Astrocyte (in vitro differentiated cells and primary cell): ENCODE measurements around the gene SPSB1.

Experiments used
- EZH2 ChIP-seq: IDR thresholded peaks from 2 replicates; pipeline ENCODE4 v1.6.1; 2012; ENCODE audit warnings: mild to moderate bottlenecking, low read length, inconsistent platforms; ENCODE audit not compliant: insufficient read depth
- TF ChIP-seq, protein P1 (sequence below): IDR thresholded peaks from 2 replicates; pipeline ENCODE4 v1.5.1; 2011; ENCODE audit warnings: low read depth, mild to moderate bottlenecking, inconsistent platforms, low read length, moderate library complexity; ENCODE audit not compliant: insufficient read depth

- no peak for TF ChIP-seq EZH2
- TF ChIP-seq, protein P1, sequence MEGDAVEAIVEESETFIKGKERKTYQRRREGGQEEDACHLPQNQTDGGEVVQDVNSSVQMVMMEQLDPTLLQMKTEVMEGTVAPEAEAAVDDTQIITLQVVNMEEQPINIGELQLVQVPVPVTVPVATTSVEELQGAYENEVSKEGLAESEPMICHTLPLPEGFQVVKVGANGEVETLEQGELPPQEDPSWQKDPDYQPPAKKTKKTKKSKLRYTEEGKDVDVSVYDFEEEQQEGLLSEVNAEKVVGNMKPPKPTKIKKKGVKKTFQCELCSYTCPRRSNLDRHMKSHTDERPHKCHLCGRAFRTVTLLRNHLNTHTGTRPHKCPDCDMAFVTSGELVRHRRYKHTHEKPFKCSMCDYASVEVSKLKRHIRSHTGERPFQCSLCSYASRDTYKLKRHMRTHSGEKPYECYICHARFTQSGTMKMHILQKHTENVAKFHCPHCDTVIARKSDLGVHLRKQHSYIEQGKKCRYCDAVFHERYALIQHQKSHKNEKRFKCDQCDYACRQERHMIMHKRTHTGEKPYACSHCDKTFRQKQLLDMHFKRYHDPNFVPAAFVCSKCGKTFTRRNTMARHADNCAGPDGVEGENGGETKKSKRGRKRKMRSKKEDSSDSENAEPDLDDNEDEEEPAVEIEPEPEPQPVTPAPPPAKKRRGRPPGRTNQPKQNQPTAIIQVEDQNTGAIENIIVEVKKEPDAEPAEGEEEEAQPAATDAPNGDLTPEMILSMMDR = no peak
These were observed 125.0 kb downstream of the SPSB1 start for GRCh38 chr1:9417695-9418094.
